Mesendoderm (in vitro differentiated cells): Measurements from ENCODE around the gene CLCNKA.
"Not testable (repeated sequence)": the region's sequence is repeated elsewhere in the genome, so short reads cannot be mapped to it uniquely, and the experiment has no call there.

Source experiments
- DNase-seq: peaks from one replicate; pipeline ENCODE4 v3.0.0; 2013
- H2AK5ac ChIP-seq: 2 replicates; pipeline ENCODE4 v1.6.1; 2013; ENCODE audit warnings: low read length, inconsistent platforms
- H2BK120ac ChIP-seq: 2 replicates; pipeline ENCODE4 v1.6.1; 2013; ENCODE audit warnings: low read depth, mild to moderate bottlenecking, low read length, moderate library complexity, mixed read lengths
- H2BK15ac ChIP-seq: replicated peaks from 2 replicates; pipeline ENCODE4 v1.6.1; 2013; ENCODE audit warnings: low read depth, mild to moderate bottlenecking, moderate library complexity
- H2BK5ac ChIP-seq: 2 replicates; pipeline ENCODE4 v1.6.1; 2013; ENCODE audit warnings: low read length, inconsistent platforms
- H3K18ac ChIP-seq: 2 replicates; pipeline ENCODE4 v1.6.1; 2013; ENCODE audit warnings: mild to moderate bottlenecking, low read length, mixed read lengths
- H3K23ac ChIP-seq: one replicate; pipeline ENCODE4 v1.6.1; 2013; ENCODE audit warnings: low read length
- H3K27ac ChIP-seq: 2 replicates; pipeline ENCODE4 v1.5.1; 2013; ENCODE audit warnings: low read depth, mild to moderate bottlenecking, inconsistent platforms, low read length, moderate library complexity
- H3K27me3 ChIP-seq: 2 replicates; pipeline ENCODE4 v1.6.1; 2013; ENCODE audit warnings: low read length, control low read depth, mild to moderate bottlenecking, inconsistent platforms; ENCODE audit not compliant: insufficient read depth, poor library complexity
- H3K36me3 ChIP-seq: 2 replicates; pipeline ENCODE4 v1.6.1; 2013; ENCODE audit warnings: low read length, inconsistent platforms; ENCODE audit not compliant: control insufficient read depth, insufficient read depth
- H3K4ac ChIP-seq: one replicate; pipeline ENCODE4 v1.6.1; 2013; ENCODE audit warnings: low read depth, mild to moderate bottlenecking, low read length, moderate library complexity
- H3K4me1 ChIP-seq: 2 replicates; pipeline ENCODE4 v1.6.1; 2013; ENCODE audit warnings: low read depth, low read length, inconsistent platforms; ENCODE audit not compliant: control insufficient read depth
- H3K4me2 ChIP-seq: 2 replicates; pipeline ENCODE4 v1.6.1; 2013; ENCODE audit warnings: low read length
- H3K4me3 ChIP-seq: 2 replicates; pipeline ENCODE4 v1.5.1; 2013; ENCODE audit warnings: mild to moderate bottlenecking, low read length
- H3K56ac ChIP-seq: one replicate; pipeline ENCODE4 v1.6.1; 2013; ENCODE audit warnings: low read length
- H3K79me1 ChIP-seq: 2 replicates; pipeline ENCODE4 v1.6.1; 2013; ENCODE audit warnings: low read length, inconsistent platforms
- H3K79me2 ChIP-seq: 2 replicates; pipeline ENCODE4 v1.6.1; 2013; ENCODE audit warnings: mild to moderate bottlenecking, low read length; ENCODE audit not compliant: control insufficient read depth, insufficient read depth
- H3K9ac ChIP-seq: 2 replicates; pipeline ENCODE4 v1.6.1; 2013; ENCODE audit warnings: low read length, inconsistent platforms
- H4K5ac ChIP-seq: one replicate; pipeline ENCODE4 v1.6.1; 2013; ENCODE audit warnings: low read length
- H4K8ac ChIP-seq: one replicate; pipeline ENCODE4 v1.6.1; 2013; ENCODE audit warnings: low read depth, mild to moderate bottlenecking, control low read depth, low read length, moderate library complexity
- WGBS: extraction: QIAGEN DNeasy Blood & Tissue Kit; methylation state at CpG from one replicate; pipeline ENCODE4 v1.1.7; 2013; ENCODE audit warnings: low lambda C conversion rate, missing lambda C conversion rate; ENCODE audit not compliant: insufficient coverage; ENCODE audit errors: extremely low coverage; 5-methylcytosine and 5-hydroxymethylcytosine counted together

CLCNKA gene

GRCh38 chr1:16061266-16061665, 39.4 kb downstream of the CLCNKA start:
- Histone ChIP-seq H2BK120ac (no peak overlapping the region), H2AK5ac (no peak overlapping the region), H3K79me1 (no peaks in the 10 kb centered on the region), H3K4ac (no peak overlapping the region), H3K36me3 (no peaks in the 10 kb centered on the region), H3K23ac (no peak overlapping the region), H3K27me3 (no peaks in the 10 kb centered on the region), H3K4me2 (no peak overlapping the region), H3K27ac (no peak overlapping the region), H3K18ac (no peak overlapping the region), H3K4me1 (no peaks in the 10 kb centered on the region), H2BK15ac (no peak overlapping the region), H4K8ac (no peak overlapping the region), H3K56ac (no peak overlapping the region), H3K4me3 (no peak overlapping the region), H4K5ac (no peak overlapping the region), H3K79me2 (no peaks in the 10 kb centered on the region), H3K9ac (no peak overlapping the region), H2BK5ac (no peak overlapping the region)
- no peak for DNase-seq
- no CpG with 5 or more reads among the region's 3 CpGs for WGBS

GRCh38 chr1:16061989-16062686, 40.3 kb downstream of the CLCNKA start:
- not testable (repeated sequence) for H3K36me3 ChIP-seq, H3K9ac ChIP-seq, H3K4me3 ChIP-seq, H3K79me1 ChIP-seq, H3K56ac ChIP-seq, H3K4ac ChIP-seq, H3K23ac ChIP-seq, H2BK15ac ChIP-seq, H3K4me2 ChIP-seq, H3K79me2 ChIP-seq, H2BK120ac ChIP-seq, H3K27me3 ChIP-seq, H3K18ac ChIP-seq, DNase-seq, H3K27ac ChIP-seq, H4K8ac ChIP-seq, H3K4me1 ChIP-seq, H4K5ac ChIP-seq, H2AK5ac ChIP-seq, H2BK5ac ChIP-seq
- no CpG with 5 or more reads among the region's 18 CpGs for WGBS

GRCh38 chr1:16062687-16063075, 40.8 kb downstream of the CLCNKA start:
- not testable (repeated sequence) for H3K9ac ChIP-seq, H2BK120ac ChIP-seq, H3K4ac ChIP-seq, H2BK5ac ChIP-seq, H3K27me3 ChIP-seq, H3K4me3 ChIP-seq, H3K79me1 ChIP-seq, H3K4me2 ChIP-seq, H3K79me2 ChIP-seq, H4K8ac ChIP-seq, H3K27ac ChIP-seq, H2AK5ac ChIP-seq, DNase-seq, H2BK15ac ChIP-seq, H3K18ac ChIP-seq, H4K5ac ChIP-seq, H3K4me1 ChIP-seq, H3K23ac ChIP-seq, H3K56ac ChIP-seq, H3K36me3 ChIP-seq
- no CpG with 5 or more reads among the region's 9 CpGs for WGBS

- H3K79me2 ChIP-seq, result no peaks in the 10 kb centered on the region
- no peaks in the 10 kb centered on the region for H3K36me3 ChIP-seq
- H3K4me1 ChIP-seq, result no peaks in the 10 kb centered on the region
- H4K8ac ChIP-seq, result no peak overlapping the region
- H3K27ac ChIP-seq, result no peak overlapping the region
- no peak overlapping the region for H2BK15ac ChIP-seq
- H2AK5ac ChIP-seq, result no peak overlapping the region
- H3K9ac ChIP-seq, result no peak overlapping the region
- H3K79me1 ChIP-seq, result no peaks in the 10 kb centered on the region
- H4K5ac ChIP-seq, result no peak overlapping the region
- no peaks in the 10 kb centered on the region for H3K27me3 ChIP-seq
- DNase-seq, result no peak
- H3K18ac ChIP-seq, result no peak overlapping the region
- no peak overlapping the region for H3K4me3 ChIP-seq
- H3K4me2 ChIP-seq, result no peak overlapping the region
- no peak overlapping the region for H2BK5ac ChIP-seq
- no CpG with 5 or more reads among the region's 15 CpGs for WGBS
- H3K4ac ChIP-seq, result no peak overlapping the region
- no peak overlapping the region for H3K56ac ChIP-seq
- no peak overlapping the region for H3K23ac ChIP-seq
- H2BK120ac ChIP-seq, result no peak overlapping the region
These were observed 41.5 kb downstream of the CLCNKA start for GRCh38 chr1:16063226-16063829.

GRCh38 chr1:16063921-16064320, 42.1 kb downstream of the CLCNKA start:
- no peak overlapping the region for H3K4ac ChIP-seq
- H2BK5ac ChIP-seq, result no peak overlapping the region
- H3K27me3 ChIP-seq, result no peaks in the 10 kb centered on the region
- no peak overlapping the region for H2BK15ac ChIP-seq
- H2BK120ac ChIP-seq, result no peak overlapping the region
- H3K79me1 ChIP-seq, result no peaks in the 10 kb centered on the region
- H3K23ac ChIP-seq, result no peak overlapping the region
- no peaks in the 10 kb centered on the region for H3K36me3 ChIP-seq
- no peak overlapping the region for H3K9ac ChIP-seq
- H2AK5ac ChIP-seq, result no peak overlapping the region
- no CpG with 5 or more reads among the region's 9 CpGs for WGBS
- no peak overlapping the region for H4K8ac ChIP-seq
- H3K4me3 ChIP-seq, result no peak overlapping the region
- no peak overlapping the region for H3K4me2 ChIP-seq
- no peaks in the 10 kb centered on the region for H3K4me1 ChIP-seq
- DNase-seq, result no peak
- H3K18ac ChIP-seq, result no peak overlapping the region
- H3K56ac ChIP-seq, result no peak overlapping the region
- H3K27ac ChIP-seq, result no peak overlapping the region
- H3K79me2 ChIP-seq, result no peaks in the 10 kb centered on the region
- no peak overlapping the region for H4K5ac ChIP-seq
